HCT116 (cell line): Measurements from ENCODE around the gene MMP26. TPM values are rescaled to one million over a fixed set of nuclear protein-coding genes. Genes with fewer than 3 reads are reported as not detected.

ENCODE experiments used
- ATAC-seq: fragments of 200-7000 bp; cut with Tn5 transposase; 2 replicates; pipeline ENCODE4 v1.9.1; 2020; ENCODE audit warnings: mild to moderate bottlenecking, moderate library complexity
- BruUV-seq: library from RNA; stranded (reverse); fragments of 400-500 nt; replicated peaks from 2 replicates; lab custom pipeline; 2021; lab: Mats Ljungman, UMichigan
- CTCF ChIA-PET: fragments of 300-600 bp; sonication (Branson Sonifier 250); formaldehyde crosslinking; loops from one replicate; lab custom pipeline; 2021; ENCODE audit warnings: antibody characterized with exemption; lab: Charles Lee
- POLR2A ChIA-PET: fragments of 300-600, 350-600 bp; sonication (Branson Sonifier 250); formaldehyde crosslinking; loops from one replicate; lab custom pipeline; 2021; ENCODE audit warnings: antibody characterized with exemption; lab: Charles Lee
- RAD21 ChIA-PET, 2 experiments: fragments of 300-600 bp; sonication (Branson Sonifier 250); formaldehyde crosslinking; loops; one replicate each; lab custom pipeline; 2023; ENCODE audit warnings: low total read pairs in 2 of 2; ENCODE audit not compliant: uncharacterized antibody in 2 of 2, unreplicated experiment in 2 of 2, low non-redundant PET in 1 of 2; lab: Charles Lee
- DNase-seq: peaks from one replicate; pipeline ENCODE4 v3.0.0-alpha.2; 2010; ENCODE audit warnings: low read depth, low spot score
- H2AFZ ChIP-seq: fragments of 200-600 bp; shearing (Covaris generic), sonication (generic); 2 replicates; pipeline ENCODE4 v1.6.1; 2017; ENCODE audit warnings: low read depth, mixed run types, mixed read lengths, antibody characterized with exemption, low read length; ENCODE audit not compliant: poor library complexity, severe bottlenecking
- H3K27ac ChIP-seq: 2 replicates; pipeline ENCODE4 v1.5.1; 2012; ENCODE audit warnings: low read depth, low read length
- H3K27me3 ChIP-seq: fragments of 200-600 bp; sonication (generic); 2 replicates; pipeline ENCODE4 v1.6.1; 2016; ENCODE audit warnings: mixed run types, low read length, mixed read lengths; ENCODE audit not compliant: insufficient read depth
- H3K36me3 ChIP-seq, 2 experiments: fragments of 200-500 bp in 1 of 2; fragments of 200-600 bp in 1 of 2; sonication (Bioruptor generic) in 1 of 2; sonication (generic) in 1 of 2; 2 replicates each; pipeline versions ENCODE4 v1.5.1 to v1.6.1; 2014 to 2016; ENCODE audit warnings: low read length in 2 of 2, inconsistent platforms in 1 of 2, mixed read lengths in 1 of 2, mixed run types in 1 of 2; ENCODE audit not compliant: insufficient read depth in 2 of 2, control insufficient read depth in 1 of 2
- H3K4me1 ChIP-seq, 2 experiments: fragments of 200-600 bp in 1 of 2; sonication (generic) in 1 of 2; 2 replicates each; pipeline versions ENCODE4 v1.5.1 to v1.6.1; 2012 to 2017; ENCODE audit warnings: low read length in 2 of 2, inconsistent platforms in 1 of 2, mild to moderate bottlenecking in 1 of 2, mixed read lengths in 1 of 2, mixed run types in 1 of 2, moderate library complexity in 1 of 2; ENCODE audit not compliant: insufficient read depth in 2 of 2, control insufficient read depth in 1 of 2
- H3K4me2 ChIP-seq: fragments of 200-600 bp; sonication (generic); 2 replicates; pipeline ENCODE4 v1.6.1; 2017; ENCODE audit warnings: mixed run types, low read length, mixed read lengths
- H3K4me3 ChIP-seq, 2 experiments: fragments of 200-600 bp in 1 of 2; sonication (generic) in 1 of 2; replicated peaks in 1 of 2; 2 replicates each; pipeline ENCODE4 v1.5.1; 2011 to 2016; ENCODE audit warnings: low read length in 2 of 2, control low read depth in 1 of 2, low read depth in 1 of 2, mild to moderate bottlenecking in 1 of 2, mixed read lengths in 1 of 2, mixed run types in 1 of 2
- H3K79me2 ChIP-seq: fragments of 200-600 bp; sonication (generic); 2 replicates; pipeline ENCODE4 v1.6.1; 2017; ENCODE audit warnings: mild to moderate bottlenecking, mixed run types, low read length, moderate library complexity, mixed read lengths; ENCODE audit not compliant: insufficient read depth
- H3K9ac ChIP-seq: fragments of 200-600 bp; sonication (generic); 2 replicates; pipeline ENCODE4 v1.6.1; 2016; ENCODE audit warnings: low read length, mixed read lengths
- H3K9me2 ChIP-seq: fragments of 200-600 bp; sonication (generic), shearing (Covaris generic); 2 replicates; pipeline ENCODE4 v1.6.1; 2017; ENCODE audit warnings: mixed run types, mild to moderate bottlenecking, moderate library complexity; ENCODE audit not compliant: insufficient read depth
- H3K9me3 ChIP-seq, 2 experiments: fragments of 200-500 bp in 1 of 2; fragments of 200-600 bp in 1 of 2; sonication (Bioruptor generic) in 1 of 2; sonication (generic) in 1 of 2; 2 replicates each; pipeline ENCODE4 v1.6.1; 2014 to 2017; ENCODE audit warnings: low read length in 2 of 2, mixed read lengths in 2 of 2, inconsistent platforms in 1 of 2, low read depth in 1 of 2, mild to moderate bottlenecking in 1 of 2, mixed run types in 1 of 2, moderate library complexity in 1 of 2; ENCODE audit not compliant: control insufficient read depth in 1 of 2, insufficient read depth in 1 of 2
- H4K20me1 ChIP-seq: fragments of 200-600 bp; sonication (generic), shearing (Covaris generic); 2 replicates; pipeline ENCODE4 v1.6.1; 2017; ENCODE audit warnings: mixed run types, mild to moderate bottlenecking, moderate library complexity; ENCODE audit not compliant: insufficient read depth
- ATF3 ChIP-seq: IDR thresholded peaks from 2 replicates; pipeline ENCODE4 v1.6.1; 2012
- CTCF ChIP-seq, 3 experiments: fragments of 200-600 bp in 1 of 3; sonication (generic) in 1 of 3; IDR thresholded peaks in 2 of 3; conservative IDR thresholded peaks in 1 of 3; 2 replicates each; pipeline ENCODE4 v1.5.1; 2012 to 2017; ENCODE audit warnings: low read depth in 2 of 3, low read length in 2 of 3, antibody characterized with exemption in 1 of 3, borderline replicate concordance in 1 of 3, control low read depth in 1 of 3, mild to moderate bottlenecking in 1 of 3, mixed read lengths in 1 of 3, mixed run types in 1 of 3, moderate library complexity in 1 of 3; ENCODE audit not compliant: insufficient read depth in 1 of 3
- POLR2A ChIP-seq: IDR thresholded peaks from 2 replicates; pipeline ENCODE4 v1.7.0; 2011; ENCODE audit warnings: borderline replicate concordance; ENCODE audit not compliant: insufficient read depth, insufficient read length; ENCODE audit errors: extremely low read depth
- POLR2AphosphoS5 ChIP-seq: IDR thresholded peaks from 2 replicates; pipeline ENCODE4 v1.6.1; 2011; ENCODE audit warnings: mild to moderate bottlenecking, low read depth, low read length, moderate library complexity
- SRF ChIP-seq: IDR thresholded peaks from 2 replicates; pipeline ENCODE4 v1.6.1; 2012; ENCODE audit warnings: low read depth
- TCF7L2 ChIP-seq: IDR thresholded peaks from 2 replicates; pipeline ENCODE4 v1.7.0; 2011; ENCODE audit warnings: borderline replicate concordance, inconsistent platforms; ENCODE audit not compliant: insufficient read depth, insufficient read length; ENCODE audit errors: extremely low read depth
- YY1 ChIP-seq: IDR thresholded peaks from 2 replicates; pipeline ENCODE4 v1.6.1; 2011; ENCODE audit warnings: low read length, low read depth, moderate library complexity, mild to moderate bottlenecking; ENCODE audit not compliant: insufficient replicate concordance; ENCODE audit errors: extremely low read depth
- ZNF274 ChIP-seq: fragments of 200-500 bp; sonication (Bioruptor generic); IDR thresholded peaks from 2 replicates; pipeline ENCODE4 v1.6.1; 2014; ENCODE audit warnings: mild to moderate bottlenecking, low read depth, low read length, inconsistent platforms
- intact Hi-C: fragments of 100-400 bp; cut with micrococcal nuclease; formaldehyde crosslinking; loops from 2 replicates; pipeline ENCODE4 v1.10.0; 2022
- total RNA-seq: library from RNA; stranded (reverse); gene quantifications from one replicate; pipeline ENCODE4 v1.2.1, GENCODE V29; 2021; ENCODE audit not compliant: unreplicated experiment

The MMP26 gene
- total RNA-seq, 1 experiment from 2014 or later = not detected

GRCh38 chr11:4700436-4700820, 4.2 kb upstream of the MMP26 start:
- intact Hi-C loops = no loop called here
- no peak for ATAC-seq

More at GRCh38 chr11:4700436-4700820, 4.2 kb upstream of the MMP26 start:
- Histone ChIP-seq H3K4me1 (no peaks in the 10 kb centered on the region), H3K27ac (no peak overlapping the region), H3K27me3 (peaks cover 61% of the 10 kb centered on the region)
- TF ChIP-seq POLR2AphosphoS5 (no peak), TCF7L2 (no peak), POLR2A (no peak), SRF (no peak), YY1 (no peak), CTCF (IDR thresholded peaks at IDR 0.05 in 2 of 3, conservative IDR thresholded peaks at IDR 0.05 in 1 of 3; ENCODE audit: borderline replicate concordance in 1 of 3, insufficient read depth in 1 of 3, low read depth in 2 of 3, low read length in 2 of 3) (no peak), ATF3 (no peak), ZNF274 (no peak)
- TF ChIP-seq, all 23 proteins: peak for 0
- no peak for DNase-seq
- Histone ChIP-seq H3K4me3 (no peak overlapping the region), H3K9me2 (no peaks in the 10 kb centered on the region), H2AFZ (no peak overlapping the region), H3K36me3 (no peaks in the 10 kb centered on the region), H3K9me3 (no peaks in the 10 kb centered on the region), H4K20me1 (no peaks in the 10 kb centered on the region), H3K9ac (no peak overlapping the region), H3K4me2 (no peak overlapping the region), H3K79me2 (no peaks in the 10 kb centered on the region)
- POLR2A ChIA-PET = no interaction called here
- CTCF ChIA-PET = no interaction called here
- RAD21 ChIA-PET = no interaction called here
- BruUV-seq = no TSS peak
